Keratinocyte (primary cell): ENCODE data around the gene GIMAP8.
"Not testable (repeated sequence)": the region's sequence is repeated elsewhere in the genome, so short reads cannot be mapped to it uniquely, and the experiment has no call there.

Source experiments
- EZH2 ChIP-seq: IDR thresholded peaks from one replicate; pipeline ENCODE4 v1.6.1; 2012; ENCODE audit warnings: inconsistent platforms, mild to moderate bottlenecking, low read length, moderate library complexity
- TF ChIP-seq, protein P1 (sequence below), 3 experiments: IDR thresholded peaks in 1 of 3; conservative IDR thresholded peaks in 1 of 3; optimal IDR thresholded peaks in 1 of 3; 2 replicates in 2 of 3; 3 replicates in 1 of 3; pipeline versions ENCODE3 to v1.5.1; 2011; ENCODE audit warnings: low read length in 3 of 3, mild to moderate bottlenecking in 3 of 3, moderate library complexity in 2 of 3, control low read depth in 1 of 3, inconsistent platforms in 1 of 3; ENCODE audit not compliant: insufficient read depth in 2 of 3; ENCODE audit errors: extremely low read depth in 1 of 3

DNA sequence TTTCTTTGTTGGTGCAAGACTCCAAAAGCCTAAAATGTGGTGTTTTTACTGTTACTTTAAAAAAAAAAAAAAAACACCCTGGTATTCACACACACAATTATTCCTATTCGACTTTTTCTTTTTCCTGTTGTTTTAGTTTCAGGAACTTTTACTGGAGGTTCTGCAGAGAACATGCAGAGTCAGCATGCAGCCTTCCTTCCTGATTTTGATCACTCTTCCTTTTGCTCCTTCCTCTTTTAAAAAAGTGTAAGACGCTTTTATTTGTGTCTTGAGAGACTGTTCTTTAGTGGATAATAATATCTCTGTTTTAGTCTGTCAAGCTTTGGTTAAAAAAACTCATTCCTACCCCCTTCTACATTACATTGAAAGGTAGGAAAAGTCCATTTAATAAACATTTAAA is 33.1 kb downstream of the GIMAP8 start:
- TF ChIP-seq, protein P1, sequence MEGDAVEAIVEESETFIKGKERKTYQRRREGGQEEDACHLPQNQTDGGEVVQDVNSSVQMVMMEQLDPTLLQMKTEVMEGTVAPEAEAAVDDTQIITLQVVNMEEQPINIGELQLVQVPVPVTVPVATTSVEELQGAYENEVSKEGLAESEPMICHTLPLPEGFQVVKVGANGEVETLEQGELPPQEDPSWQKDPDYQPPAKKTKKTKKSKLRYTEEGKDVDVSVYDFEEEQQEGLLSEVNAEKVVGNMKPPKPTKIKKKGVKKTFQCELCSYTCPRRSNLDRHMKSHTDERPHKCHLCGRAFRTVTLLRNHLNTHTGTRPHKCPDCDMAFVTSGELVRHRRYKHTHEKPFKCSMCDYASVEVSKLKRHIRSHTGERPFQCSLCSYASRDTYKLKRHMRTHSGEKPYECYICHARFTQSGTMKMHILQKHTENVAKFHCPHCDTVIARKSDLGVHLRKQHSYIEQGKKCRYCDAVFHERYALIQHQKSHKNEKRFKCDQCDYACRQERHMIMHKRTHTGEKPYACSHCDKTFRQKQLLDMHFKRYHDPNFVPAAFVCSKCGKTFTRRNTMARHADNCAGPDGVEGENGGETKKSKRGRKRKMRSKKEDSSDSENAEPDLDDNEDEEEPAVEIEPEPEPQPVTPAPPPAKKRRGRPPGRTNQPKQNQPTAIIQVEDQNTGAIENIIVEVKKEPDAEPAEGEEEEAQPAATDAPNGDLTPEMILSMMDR (optimal IDR thresholded peaks at IDR 0.05 in 1 of 3, IDR thresholded peaks at IDR 0.05 in 1 of 3, conservative IDR thresholded peaks at IDR 0.05 in 1 of 3; ENCODE audit: extremely low read depth in 1 of 3, insufficient read depth in 2 of 3, low read length in 3 of 3), result not testable (repeated sequence)
- TF ChIP-seq EZH2, result not testable (repeated sequence)
